AG08396 (cell line): ENCODE data around the gene RALGPS2.
"Not testable (repeated sequence)": the region's sequence is repeated elsewhere in the genome, so short reads cannot be mapped to it uniquely, and the experiment has no call there.

Source experiments
- DNase-seq: peaks from one replicate; pipeline ENCODE4 v3.0.0; 2012; ENCODE audit warnings: low spot score, mixed read lengths

Gene RALGPS2

GRCh38 chr1:178781533-178782330 is 56.7 kb downstream of the RALGPS2 start:
- DNase-seq, result no peak

GRCh38 chr1:178784131-178784536 is 59.1 kb downstream of the RALGPS2 start:
- no peak for DNase-seq

- no peak for DNase-seq
Observed at GRCh38 chr1:178792394-178792793, 67.3 kb downstream of the RALGPS2 start.

DNA sequence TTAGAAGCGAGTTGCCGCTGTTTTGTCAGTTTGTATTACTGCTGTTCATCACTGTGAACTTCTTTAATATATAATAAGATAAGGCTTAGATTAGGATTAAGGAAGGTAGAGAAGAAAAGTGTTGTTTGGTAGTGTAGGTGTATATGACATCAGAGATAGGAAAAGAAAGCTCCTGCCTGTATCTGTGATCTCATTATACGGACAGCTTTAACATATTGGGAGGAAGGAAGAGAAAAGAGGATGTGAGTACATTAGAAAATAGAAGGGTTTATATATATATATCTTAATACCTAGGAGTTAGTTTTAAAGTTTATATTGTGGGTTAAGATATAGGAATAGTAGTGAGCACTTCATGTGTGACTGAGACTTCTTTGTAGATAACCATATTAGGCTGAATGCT is 71.0 kb downstream of the RALGPS2 start:
- no peak for DNase-seq

- DNase-seq, result no peak
Observed at GRCh38 chr1:178797590-178797989, 72.5 kb downstream of the RALGPS2 start.

- DNase-seq, result no peak
Observed at GRCh38 chr1:178798232-178798861, 73.3 kb downstream of the RALGPS2 start.

DNA sequence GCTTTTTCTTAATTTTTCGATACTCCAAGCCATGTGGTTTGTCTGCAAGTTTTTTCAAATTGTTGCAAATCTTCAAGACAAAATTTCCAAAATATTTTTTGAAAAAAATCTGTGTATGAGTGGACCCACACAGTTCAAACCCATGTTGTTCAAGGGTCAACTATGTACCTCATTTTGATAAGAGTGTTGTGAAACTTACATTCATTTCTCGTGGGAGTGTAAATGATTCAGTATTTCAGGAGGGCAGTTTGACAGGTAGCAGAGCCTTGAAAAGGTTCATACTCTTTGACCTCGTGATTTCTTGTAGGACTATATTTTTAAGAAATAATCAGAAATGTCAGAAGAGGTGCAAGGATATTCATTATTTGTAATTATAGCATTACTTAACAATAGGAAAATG is 77.8 kb downstream of the RALGPS2 start:
- DNase-seq, result no peak

- DNase-seq, result no peak
Observed at GRCh38 chr1:178806665-178807300, 81.7 kb downstream of the RALGPS2 start.

DNA sequence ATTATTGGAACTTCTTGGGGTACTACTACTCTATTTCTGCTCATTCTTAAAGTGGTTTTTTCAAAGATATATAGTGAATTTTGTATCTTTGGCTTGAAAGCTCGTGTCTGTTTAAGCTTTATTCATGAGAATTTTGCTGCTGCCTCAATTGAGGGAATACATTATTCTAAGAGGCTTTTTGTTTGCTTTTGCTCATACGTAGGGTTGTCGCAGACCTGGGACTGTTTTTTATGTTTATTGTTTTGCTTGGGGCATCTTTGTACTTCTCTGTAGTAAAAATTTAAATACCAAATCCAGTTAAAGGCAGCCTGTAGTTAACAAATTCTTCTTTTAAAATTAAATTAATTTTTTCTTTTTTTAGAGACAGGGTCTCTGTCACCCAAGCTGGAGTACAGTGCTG is 83.5 kb downstream of the RALGPS2 start:
- no peak for DNase-seq

GRCh38 chr1:178810585-178810984 is 85.5 kb downstream of the RALGPS2 start:
- DNase-seq, result no peak

DNA sequence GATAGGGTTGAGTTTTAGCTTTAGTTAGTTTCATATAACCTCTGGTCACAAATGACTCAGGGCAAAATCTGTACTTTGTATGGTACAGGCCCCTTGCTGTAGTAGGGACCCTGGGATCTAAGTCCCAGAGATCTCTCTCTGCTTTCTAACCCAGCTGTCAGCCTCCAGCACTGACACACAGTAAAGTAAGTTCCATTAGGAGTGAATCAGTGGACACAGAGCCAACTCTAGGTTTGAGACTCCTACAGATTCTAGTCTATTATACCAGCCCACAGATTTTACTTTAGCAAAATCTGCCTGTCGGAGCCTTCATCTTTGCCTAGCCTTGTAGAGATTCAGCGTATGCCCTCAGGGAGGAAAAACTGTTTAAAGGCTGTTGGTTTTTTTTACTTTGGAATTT is 93.4 kb downstream of the RALGPS2 start:
- DNase-seq, result peak; percentile 21

GRCh38 chr1:178819123-178819522 is 94.1 kb downstream of the RALGPS2 start:
- no peak for DNase-seq

- no peak for DNase-seq
Observed at GRCh38 chr1:178821134-178821866, 96.3 kb downstream of the RALGPS2 start.

GRCh38 chr1:178825167-178825566 is 100.1 kb downstream of the RALGPS2 start:
- DNase-seq, result no peak

DNA sequence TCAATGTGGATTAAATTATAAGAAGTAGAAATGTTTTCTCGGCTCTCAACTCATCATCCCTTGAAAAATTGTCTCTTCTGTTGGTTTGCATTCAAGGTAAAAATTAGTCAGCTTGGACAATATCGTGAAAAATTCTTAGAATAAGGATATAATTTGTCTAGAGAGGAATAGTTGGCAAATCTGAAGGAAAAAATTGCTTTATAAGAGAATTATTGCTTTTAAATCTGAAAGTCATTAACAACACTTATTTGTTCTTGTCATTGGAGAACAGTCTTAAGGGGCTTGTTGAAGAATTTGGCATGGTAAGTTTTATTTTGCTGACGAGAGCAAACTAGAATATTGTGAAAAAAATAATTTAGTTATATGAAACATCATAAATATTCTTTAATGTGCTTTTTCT is 119.4 kb downstream of the RALGPS2 start:
- DNase-seq, result no peak

GRCh38 chr1:178846306-178846705 is 121.3 kb downstream of the RALGPS2 start:
- DNase-seq, result no peak

DNA sequence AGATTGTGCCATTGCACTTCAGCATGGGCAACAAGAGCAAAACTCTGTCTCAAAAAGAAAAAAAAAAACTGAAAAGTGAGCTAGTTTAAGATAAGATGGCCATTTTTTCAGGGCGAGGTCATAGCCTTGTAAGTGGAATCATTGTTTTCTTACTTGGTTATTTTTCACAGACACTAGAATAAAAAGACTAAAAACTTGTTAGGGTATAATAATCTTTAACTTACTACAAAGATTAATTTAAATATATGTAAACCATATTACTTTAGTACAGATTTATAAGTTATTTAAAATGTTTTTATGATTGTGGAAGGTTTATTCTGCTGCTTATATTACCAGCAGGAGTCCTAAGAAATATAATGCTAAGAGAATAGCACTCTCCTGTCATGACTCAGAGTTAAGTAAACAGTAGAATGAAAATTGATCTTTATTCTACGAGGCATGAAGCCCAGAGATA is 122.4 kb downstream of the RALGPS2 start:
- DNase-seq, result peak; percentile 10

GRCh38 chr1:178847919-178848318 is 122.9 kb downstream of the RALGPS2 start:
- not testable (repeated sequence) for DNase-seq

- DNase-seq, result no peak
Observed at GRCh38 chr1:178849918-178850317, 124.9 kb downstream of the RALGPS2 start.

- DNase-seq, result no peak
Observed at GRCh38 chr1:178857126-178857525, 132.1 kb downstream of the RALGPS2 start.

GRCh38 chr1:178862416-178862815 is 137.4 kb downstream of the RALGPS2 start:
- no peak for DNase-seq

- no peak for DNase-seq
Observed at GRCh38 chr1:178862864-178863263, 137.8 kb downstream of the RALGPS2 start.
